Measurements from ENCODE around the gene SEC16A.

SEC16A gene

GRCh38 chr9:136467766-136468165 is 15.1 kb downstream of the SEC16A start:
- TF ChIP-seq, protein P1, sequence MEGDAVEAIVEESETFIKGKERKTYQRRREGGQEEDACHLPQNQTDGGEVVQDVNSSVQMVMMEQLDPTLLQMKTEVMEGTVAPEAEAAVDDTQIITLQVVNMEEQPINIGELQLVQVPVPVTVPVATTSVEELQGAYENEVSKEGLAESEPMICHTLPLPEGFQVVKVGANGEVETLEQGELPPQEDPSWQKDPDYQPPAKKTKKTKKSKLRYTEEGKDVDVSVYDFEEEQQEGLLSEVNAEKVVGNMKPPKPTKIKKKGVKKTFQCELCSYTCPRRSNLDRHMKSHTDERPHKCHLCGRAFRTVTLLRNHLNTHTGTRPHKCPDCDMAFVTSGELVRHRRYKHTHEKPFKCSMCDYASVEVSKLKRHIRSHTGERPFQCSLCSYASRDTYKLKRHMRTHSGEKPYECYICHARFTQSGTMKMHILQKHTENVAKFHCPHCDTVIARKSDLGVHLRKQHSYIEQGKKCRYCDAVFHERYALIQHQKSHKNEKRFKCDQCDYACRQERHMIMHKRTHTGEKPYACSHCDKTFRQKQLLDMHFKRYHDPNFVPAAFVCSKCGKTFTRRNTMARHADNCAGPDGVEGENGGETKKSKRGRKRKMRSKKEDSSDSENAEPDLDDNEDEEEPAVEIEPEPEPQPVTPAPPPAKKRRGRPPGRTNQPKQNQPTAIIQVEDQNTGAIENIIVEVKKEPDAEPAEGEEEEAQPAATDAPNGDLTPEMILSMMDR (conservative IDR thresholded peaks at IDR 0.05; ENCODE audit: low read depth, low read length): no peak
- H3K4me3 ChIP-seq (ENCODE audit: low read length): no peak overlapping the region
- DNase-seq (ENCODE audit: low read depth): no peak

GRCh38 chr9:136466155-136466541 is 16.7 kb downstream of the SEC16A start:
- TF ChIP-seq, protein P1 (conservative IDR thresholded peaks at IDR 0.05; ENCODE audit: low read depth, low read length): no peak
- no peak overlapping the region for H3K4me3 ChIP-seq (ENCODE audit: low read length)
- DNase-seq (ENCODE audit: low read depth): no peak

GRCh38 chr9:136465500-136466154 is 17.2 kb downstream of the SEC16A start:
- no peak for DNase-seq (ENCODE audit: low read depth)
- TF ChIP-seq, protein P1 (conservative IDR thresholded peaks at IDR 0.05; ENCODE audit: low read depth, low read length): no peak
- H3K4me3 ChIP-seq (ENCODE audit: low read length): no peak overlapping the region

GRCh38 chr9:136464241-136464640 is 18.6 kb downstream of the SEC16A start:
- no peak for DNase-seq (ENCODE audit: low read depth)
- no peak overlapping the region for H3K4me3 ChIP-seq (ENCODE audit: low read length)
- TF ChIP-seq, protein P1 (conservative IDR thresholded peaks at IDR 0.05; ENCODE audit: low read depth, low read length): no peak

DNA sequence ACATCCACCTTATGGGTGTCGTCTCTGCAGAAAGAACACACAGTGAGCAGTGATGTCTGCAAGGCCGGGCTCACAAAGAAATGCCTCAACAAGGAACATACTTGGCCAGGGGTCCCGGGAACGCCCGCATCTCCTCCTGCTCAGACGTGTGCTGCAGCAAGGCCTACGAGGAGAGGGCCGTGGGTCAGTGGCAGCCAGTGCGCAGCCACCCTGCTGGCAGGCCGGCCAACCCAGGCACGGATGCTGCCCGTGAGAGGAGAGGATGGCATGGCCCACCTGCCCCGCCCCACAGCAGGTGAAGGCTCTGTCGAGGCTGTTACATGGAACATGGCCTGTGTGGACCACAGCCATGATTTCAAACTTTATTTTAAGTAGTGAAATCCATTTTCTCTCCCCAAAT is 19.3 kb downstream of the SEC16A start:
- no peak overlapping the region for H3K4me3 ChIP-seq (ENCODE audit: low read length)
- TF ChIP-seq, protein P1 (conservative IDR thresholded peaks at IDR 0.05; ENCODE audit: low read depth, low read length): no peak
- DNase-seq (ENCODE audit: low read depth): no peak

GRCh38 chr9:136462664-136463063 is 20.2 kb downstream of the SEC16A start:
- TF ChIP-seq, protein P1 (conservative IDR thresholded peaks at IDR 0.05; ENCODE audit: low read depth, low read length): no peak
- no peak for DNase-seq (ENCODE audit: low read depth)
- no peak overlapping the region for H3K4me3 ChIP-seq (ENCODE audit: low read length)

DNA sequence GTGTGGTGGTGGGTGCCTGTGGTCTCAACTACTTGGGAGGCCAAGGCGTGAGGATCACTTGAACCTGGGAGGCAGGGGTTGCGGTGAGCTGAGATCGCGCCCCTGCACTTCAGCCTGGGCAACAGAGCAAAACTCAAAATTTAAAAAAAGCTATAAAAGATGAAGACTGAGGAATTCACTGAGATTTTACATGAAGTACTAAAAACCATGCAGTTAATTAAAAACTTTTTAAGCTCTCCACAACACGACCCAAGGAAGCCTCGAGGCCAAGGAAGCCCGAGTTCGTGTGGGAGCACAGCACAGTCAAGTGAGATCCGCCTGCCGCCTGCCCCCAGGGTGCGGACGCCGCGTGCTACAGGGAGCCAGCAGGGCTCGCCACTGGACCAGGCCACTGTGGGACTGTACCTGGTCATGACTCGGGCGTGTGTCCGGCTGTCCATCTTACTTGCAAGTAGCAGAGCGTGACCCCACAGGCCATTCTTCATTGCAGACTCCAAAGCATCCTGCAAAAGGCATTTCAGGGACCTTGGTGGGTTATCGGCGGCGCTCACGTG is 22.0 kb downstream of the SEC16A start:
- TF ChIP-seq, protein P1 (conservative IDR thresholded peaks at IDR 0.05; ENCODE audit: low read depth, low read length): no peak
- DNase-seq (ENCODE audit: low read depth): no peak
- H3K4me3 ChIP-seq (ENCODE audit: low read length): no peak overlapping the region
